HG03097 (cell line): ENCODE measurements around the gene PGM1.
A peak's percentile ranks its signal among the peaks of the same experiment; 100 is the strongest.
"Not testable (repeated sequence)": the region's sequence is repeated elsewhere in the genome, so short reads cannot be mapped to it uniquely, and the experiment has no call there.

Experiments used
- ATAC-seq: cut with Tn5 transposase; IDR thresholded peaks from one replicate; pipeline ENCODE4 v1.9.1; 2021; ENCODE audit not compliant: unreplicated experiment, low FRiP score

Gene PGM1

GRCh38 chr1:63593303-63593885 is at the start of gene PGM1:
Gene PGM1 (plus strand): TSS chr1:63593411. CDS start chr1:63593489, 78 bp downstream.
- peak; percentile 68 for ATAC-seq

- no peak for ATAC-seq
Observed at GRCh38 chr1:63545780-63546179, 47.4 kb upstream of the PGM1 start.

GRCh38 chr1:63547621-63548294 is 45.5 kb upstream of the PGM1 start:
- no peak for ATAC-seq

GRCh38 chr1:63548303-63548702 is 44.9 kb upstream of the PGM1 start:
- no peak for ATAC-seq

GRCh38 chr1:63548877-63549276 is 44.3 kb upstream of the PGM1 start:
- ATAC-seq = no peak

- ATAC-seq = no peak
Observed at GRCh38 chr1:63555480-63555879, 37.7 kb upstream of the PGM1 start.

- no peak for ATAC-seq
Observed at GRCh38 chr1:63557365-63557987, 35.7 kb upstream of the PGM1 start.

GRCh38 chr1:63559357-63559756 is 33.9 kb upstream of the PGM1 start:
- no peak for ATAC-seq

GRCh38 chr1:63563745-63564144 is 29.5 kb upstream of the PGM1 start:
- no peak for ATAC-seq

- ATAC-seq = no peak
Observed at GRCh38 chr1:63569068-63569467, 24.1 kb upstream of the PGM1 start.

- no peak for ATAC-seq
Observed at GRCh38 chr1:63569640-63570316, 23.4 kb upstream of the PGM1 start.

GRCh38 chr1:63572686-63573085 is 20.5 kb upstream of the PGM1 start:
- not testable (repeated sequence) for ATAC-seq

GRCh38 chr1:63574203-63574796 is 18.9 kb upstream of the PGM1 start:
- ATAC-seq = not testable (repeated sequence)

GRCh38 chr1:63575340-63575826 is 17.8 kb upstream of the PGM1 start:
- ATAC-seq = no peak

- not testable (repeated sequence) for ATAC-seq
Observed at GRCh38 chr1:63586326-63586725, 6.9 kb upstream of the PGM1 start.

GRCh38 chr1:63590166-63590560 is 3.0 kb upstream of the PGM1 start:
- no peak for ATAC-seq

- ATAC-seq = no peak
Observed at GRCh38 chr1:63592536-63593302, 492 bp upstream of the PGM1 start.

GRCh38 chr1:63593886-63594605 is 835 bp downstream of the PGM1 start:
- peak; percentile 33 for ATAC-seq

GRCh38 chr1:63595435-63595834 is 2.2 kb downstream of the PGM1 start:
- ATAC-seq = no peak

- no peak for ATAC-seq
Observed at GRCh38 chr1:63599799-63600198, 6.6 kb downstream of the PGM1 start.
